ENCODE data around the gene PTPRH.

The PTPRH gene

GRCh38 chr19:55248166-55248675 is 38.9 kb upstream of the PTPRH start:
- DNase-seq (ENCODE audit: insufficient read length, low spot score) (no peak), FAIRE-seq (no peak)
- TF ChIP-seq CTCF (IDR thresholded peaks at IDR 0.05; ENCODE audit: insufficient read depth, missing control alignments): no peak

- FAIRE-seq (no peak), DNase-seq (ENCODE audit: insufficient read length, low spot score) (no peak)
- no peak for TF ChIP-seq CTCF (IDR thresholded peaks at IDR 0.05; ENCODE audit: insufficient read depth, missing control alignments)
Measured at GRCh38 chr19:55247621-55248099, 38.4 kb upstream of the PTPRH start.

- TF ChIP-seq CTCF (IDR thresholded peaks at IDR 0.05; ENCODE audit: insufficient read depth, missing control alignments): no peak
- FAIRE-seq: no peak
Measured at GRCh38 chr19:55246462-55247451, 37.5 kb upstream of the PTPRH start.

GRCh38 chr19:55245236-55245904 is 36.1 kb upstream of the PTPRH start:
- no peak for TF ChIP-seq CTCF (IDR thresholded peaks at IDR 0.05; ENCODE audit: insufficient read depth, missing control alignments)
- FAIRE-seq: no peak
- DNase-seq (ENCODE audit: insufficient read length, low spot score): no peak

More at GRCh38 chr19:55246462-55247451, 37.5 kb upstream of the PTPRH start:
- DNase-seq (ENCODE audit: insufficient read length, low spot score): no peak

GRCh38 chr19:55244004-55244680 is 34.8 kb upstream of the PTPRH start:
- DNase-seq (ENCODE audit: insufficient read length, low spot score) (no peak), FAIRE-seq (no peak)
- no peak for TF ChIP-seq CTCF (IDR thresholded peaks at IDR 0.05; ENCODE audit: insufficient read depth, missing control alignments)

GRCh38 chr19:55242517-55242916 is 33.2 kb upstream of the PTPRH start:
- no peak for DNase-seq (ENCODE audit: insufficient read length, low spot score)
- no peak for TF ChIP-seq CTCF (IDR thresholded peaks at IDR 0.05; ENCODE audit: insufficient read depth, missing control alignments)
- FAIRE-seq: no peak

All from D721Med (cell line).